DMS79 (cell line): ENCODE measurements around the gene KCNQ5.
"Not testable (repeated sequence)": the region's sequence is repeated elsewhere in the genome, so short reads cannot be mapped to it uniquely, and the experiment has no call there.

Experiments used
- DNase-seq: peaks from one replicate; lab custom pipeline; 2025; lab: John Stamatoyannopoulos, UW

KCNQ5 gene

DNA sequence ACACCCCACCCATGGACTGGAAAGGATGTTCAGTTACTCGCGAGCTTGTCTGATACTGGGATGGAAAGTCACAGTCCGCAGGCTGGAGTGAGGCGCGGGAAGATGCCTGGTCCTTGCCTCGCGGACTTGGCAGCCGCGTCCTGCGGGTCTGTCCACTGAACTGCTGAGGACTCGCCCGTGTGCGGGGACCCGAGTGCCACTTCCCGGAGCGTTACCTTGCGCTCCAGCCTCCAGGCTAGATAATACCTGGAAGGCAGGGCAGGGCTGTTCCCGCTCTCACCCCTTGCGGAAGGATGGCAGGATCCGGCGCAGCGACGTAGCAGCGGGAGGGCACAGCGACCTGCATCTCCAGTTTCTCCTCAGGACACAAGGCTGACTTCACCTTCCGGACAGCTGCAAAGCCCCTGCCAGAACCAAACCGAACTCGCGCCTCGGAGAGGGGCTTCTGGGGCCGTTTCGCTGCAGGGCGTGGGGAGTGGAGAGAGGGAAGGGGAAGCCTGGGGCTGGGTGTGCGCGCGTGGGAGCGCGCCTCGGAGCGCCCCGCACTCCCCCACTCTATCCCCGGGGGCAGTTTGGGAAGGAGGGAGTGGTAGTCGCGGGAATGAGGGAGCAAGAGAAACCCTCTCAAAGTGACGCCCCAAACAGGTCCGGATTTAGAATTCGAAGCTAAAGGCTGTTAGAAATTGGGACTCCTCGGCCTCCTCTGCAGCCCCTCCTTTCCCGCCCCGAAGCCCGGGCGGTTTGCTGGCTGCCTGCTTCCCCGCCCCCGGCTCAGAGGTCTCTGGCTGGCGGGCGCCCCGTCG is at the start of gene KCNQ5:
TSS of gene KCNQ5 (plus strand) at position 774 of the 803 bp plus-strand sequence.
- DNase-seq = no peak

DNA sequence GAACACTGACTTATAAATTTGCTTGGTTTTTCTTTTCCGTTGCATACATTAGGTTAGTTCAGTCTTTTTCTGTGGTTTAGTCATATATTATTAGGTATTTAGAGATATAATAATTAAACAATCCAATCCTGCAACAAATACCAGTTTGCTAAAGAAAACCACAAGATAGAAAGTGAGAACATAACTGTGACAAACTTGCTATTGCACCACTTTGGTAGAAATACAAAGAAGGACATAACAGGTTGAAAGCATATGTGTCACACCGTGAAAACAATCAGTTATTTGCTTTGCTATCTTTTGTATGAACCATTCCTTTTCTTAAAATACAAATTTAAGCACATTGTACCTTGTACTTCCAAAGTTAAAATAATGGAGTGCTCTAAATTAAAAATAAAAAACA is 42.0 kb upstream of the KCNQ5 start:
- DNase-seq = no peak

DNA sequence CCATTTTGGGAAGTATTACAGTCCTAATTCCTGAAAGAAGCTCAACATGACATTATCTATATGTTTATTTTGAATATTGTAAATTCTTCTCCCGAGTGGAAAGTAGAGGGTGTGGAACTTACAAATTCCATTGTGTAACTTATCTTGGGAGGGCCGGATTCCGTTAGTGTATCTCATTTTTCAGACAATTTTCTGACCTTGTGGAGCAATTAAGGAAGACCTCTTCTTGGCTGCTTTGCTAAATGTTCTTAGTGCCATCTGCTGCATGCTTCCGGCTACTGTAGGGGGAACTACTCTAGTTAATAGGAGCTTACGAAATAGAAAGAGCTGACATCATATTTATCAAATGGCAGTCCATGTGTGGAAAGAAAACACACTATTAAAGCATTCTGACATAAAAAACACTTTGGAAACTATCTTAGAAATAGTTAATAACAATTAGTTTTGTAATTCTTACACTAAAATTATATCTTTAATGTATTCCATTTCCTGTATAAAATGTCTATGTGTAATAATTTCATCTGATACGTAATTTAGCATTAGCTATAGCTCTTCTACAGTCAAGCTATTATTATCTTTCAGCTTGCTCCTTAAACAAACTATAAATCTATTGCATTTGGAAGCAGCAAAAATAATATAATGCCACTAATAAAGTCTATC is 41.5 kb upstream of the KCNQ5 start:
- DNase-seq = no peak

DNA sequence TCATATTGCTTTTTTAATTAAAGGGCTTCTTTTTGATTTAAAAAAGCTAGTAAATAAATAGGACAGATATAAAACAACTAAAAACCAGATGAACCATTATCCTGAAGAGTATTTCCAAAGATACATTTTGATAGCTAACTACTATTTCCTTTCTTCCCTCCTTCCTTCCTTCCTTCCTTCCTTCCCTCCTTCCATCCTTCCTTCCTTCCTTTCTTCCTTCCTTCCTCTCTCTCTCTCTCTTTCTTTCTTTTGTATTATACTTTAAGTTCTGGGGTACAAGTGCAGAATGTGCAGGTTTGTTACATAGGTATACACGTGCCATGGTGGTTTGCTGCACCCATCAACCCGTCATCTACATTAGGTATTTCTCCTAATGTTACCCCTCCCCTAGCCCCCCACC is 40.9 kb upstream of the KCNQ5 start:
- not testable (repeated sequence) for DNase-seq

DNA sequence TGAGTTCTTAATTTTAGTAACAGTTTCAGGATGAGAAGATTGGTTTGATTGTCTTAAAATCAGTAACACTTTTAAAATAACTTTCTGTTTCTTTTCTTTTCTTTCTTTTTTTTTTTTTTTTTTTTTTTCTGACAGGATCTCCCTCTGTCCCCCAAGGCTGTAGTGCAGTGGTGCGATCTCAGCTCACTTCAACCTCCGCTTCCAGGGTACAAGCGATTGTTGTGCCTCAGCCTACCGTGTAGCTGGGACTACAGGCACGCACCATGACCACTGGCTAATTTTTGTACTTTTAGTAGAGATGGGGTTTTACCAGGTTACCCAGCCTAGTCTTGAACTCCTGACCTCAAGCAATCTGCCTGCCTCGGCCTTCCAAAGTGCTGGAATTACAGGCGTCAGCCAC is 33.7 kb upstream of the KCNQ5 start:
- no peak for DNase-seq

DNA sequence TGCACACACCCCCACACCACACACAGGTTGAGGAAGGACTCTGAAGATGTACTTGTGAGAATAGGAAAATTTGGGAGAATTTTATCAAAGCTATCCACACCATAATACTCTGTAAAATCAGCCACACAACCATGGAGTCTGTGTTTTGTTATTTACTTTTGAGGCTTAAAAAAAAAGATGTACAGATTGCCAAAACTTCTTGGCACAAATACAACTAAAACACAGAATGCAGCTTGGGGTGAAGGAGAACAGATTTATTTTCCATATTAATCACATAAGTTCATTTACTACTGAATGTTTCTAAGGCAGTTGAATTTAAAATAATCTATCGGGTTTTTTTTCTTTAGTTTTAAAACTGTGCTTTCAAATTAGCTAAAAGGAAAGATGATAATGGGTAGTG is 32.8 kb upstream of the KCNQ5 start:
- DNase-seq = no peak

DNA sequence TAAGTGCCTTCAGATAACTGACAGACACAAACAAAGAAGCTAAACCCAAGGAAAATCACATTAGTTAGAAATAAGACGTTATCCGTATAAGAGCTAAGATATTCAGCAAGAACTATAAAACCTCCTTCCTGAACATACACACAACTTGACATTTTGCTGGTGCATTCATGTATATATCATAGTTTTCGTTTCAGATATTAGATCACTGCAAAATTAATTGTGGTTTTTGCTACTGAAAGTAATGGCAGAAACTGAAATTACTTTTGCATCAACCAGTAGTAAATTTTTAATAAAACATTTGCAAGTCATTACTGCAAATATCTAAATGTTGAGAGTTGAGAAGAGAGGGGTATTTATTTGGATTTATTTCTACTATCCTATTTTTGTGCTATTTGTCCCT is 26.1 kb upstream of the KCNQ5 start:
- DNase-seq = no peak

DNA sequence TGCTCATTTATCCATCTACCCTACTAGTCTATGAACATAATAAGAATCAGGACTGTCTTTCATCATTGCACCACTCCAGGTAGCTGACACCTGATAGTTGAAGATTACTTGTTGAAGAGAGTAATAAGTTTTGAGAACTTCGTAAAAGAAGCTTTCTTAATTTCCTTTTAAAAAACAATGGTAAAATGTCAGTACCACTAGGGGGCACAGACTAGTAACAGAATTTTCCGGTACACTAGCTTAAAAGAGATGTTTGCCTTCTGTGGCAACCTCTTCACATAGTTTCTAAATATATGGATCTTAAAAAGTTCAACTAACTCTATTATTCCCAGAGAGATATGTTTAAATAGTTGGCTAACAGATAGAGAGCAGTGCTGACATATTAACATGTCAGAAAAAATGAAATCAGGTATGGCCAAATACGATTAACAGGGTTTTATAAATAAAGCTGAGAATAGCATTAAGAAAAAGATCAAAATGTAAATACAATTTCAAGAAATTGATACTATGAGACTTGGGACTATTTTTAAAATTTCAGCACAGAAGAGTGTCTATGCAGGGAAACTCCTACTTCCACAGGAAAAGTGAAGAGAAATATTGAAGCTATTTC is 5.4 kb upstream of the KCNQ5 start:
- no peak for DNase-seq

DNA sequence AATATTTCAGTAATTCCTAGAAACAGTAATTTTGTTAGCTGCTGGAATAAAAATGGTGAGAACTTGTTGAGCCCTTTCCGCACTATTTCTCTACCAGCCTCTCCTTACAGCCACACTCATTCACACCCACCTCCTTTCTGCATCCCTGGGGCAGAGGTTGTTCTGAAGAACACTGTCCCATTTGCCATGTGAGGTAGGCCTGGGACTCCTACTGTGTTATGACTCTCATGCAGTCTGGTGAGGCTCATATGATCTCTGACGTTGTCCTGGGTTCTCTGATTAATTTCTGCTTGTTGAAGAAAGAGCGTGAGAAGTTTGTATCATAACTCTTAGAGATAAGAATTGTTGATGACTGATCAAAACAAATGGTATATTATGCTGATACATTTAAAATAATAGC is 4.1 kb upstream of the KCNQ5 start:
- no peak for DNase-seq

DNA sequence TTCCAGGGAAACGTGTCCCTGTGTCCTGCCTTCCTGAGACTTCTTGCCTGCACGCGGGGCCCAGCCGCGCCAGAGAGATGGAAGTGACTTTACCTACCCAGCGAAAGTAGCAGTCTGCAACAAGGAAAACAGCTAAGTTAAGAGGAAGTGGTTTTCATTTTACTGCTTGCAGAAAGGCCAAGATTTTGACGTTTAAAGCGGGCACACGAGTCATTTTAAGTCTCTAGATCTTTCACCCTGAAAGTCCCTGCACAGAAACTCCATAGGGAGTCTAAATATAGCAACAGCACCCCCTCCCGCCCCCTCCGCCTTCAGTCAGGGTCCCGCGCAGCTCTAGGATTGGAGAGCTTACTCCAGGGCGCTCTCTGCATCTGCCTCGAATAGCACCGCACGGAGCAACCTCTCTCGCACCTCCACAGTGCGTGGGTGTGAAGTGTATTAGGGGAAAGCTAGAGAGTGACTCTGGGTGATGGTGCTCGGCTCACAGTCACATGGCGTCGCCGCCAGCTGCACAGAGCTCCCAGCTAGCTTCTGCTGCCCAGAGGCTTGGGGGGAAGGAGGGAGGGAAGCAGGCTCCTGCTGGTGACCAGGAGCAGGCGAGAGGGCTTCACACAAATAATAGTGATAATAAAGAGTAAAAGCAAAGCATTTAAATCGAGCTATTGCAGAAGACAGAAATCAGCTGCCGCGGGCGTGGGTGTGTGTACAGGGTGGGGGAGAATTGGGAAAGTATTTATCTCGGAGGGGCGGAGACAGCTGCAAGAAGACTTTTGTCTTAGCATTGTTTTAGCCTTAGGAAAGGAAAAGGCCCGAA is 1.8 kb upstream of the KCNQ5 start:
- DNase-seq = no peak

DNA sequence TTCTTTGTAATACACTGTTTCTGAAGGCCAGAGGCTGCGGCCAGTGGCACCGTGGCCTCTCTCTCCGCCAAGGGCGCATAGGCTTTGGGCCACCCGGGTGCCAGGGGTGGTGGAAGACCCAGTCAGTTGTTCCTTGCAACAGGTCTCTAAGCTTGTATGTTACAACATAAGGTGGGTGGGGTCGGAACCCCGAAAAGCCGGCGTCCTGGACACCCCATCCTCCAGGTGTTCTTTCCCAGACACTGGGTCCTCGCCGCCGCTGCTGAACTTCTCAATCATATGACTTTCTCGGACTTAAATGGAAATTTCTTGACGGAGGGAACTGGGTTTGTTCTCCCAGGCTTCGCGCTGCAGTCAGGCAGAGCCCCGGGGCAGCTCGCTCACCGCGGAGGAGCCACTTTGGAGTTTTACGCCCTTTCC is 983 bp upstream of the KCNQ5 start:
- no peak for DNase-seq

DNA sequence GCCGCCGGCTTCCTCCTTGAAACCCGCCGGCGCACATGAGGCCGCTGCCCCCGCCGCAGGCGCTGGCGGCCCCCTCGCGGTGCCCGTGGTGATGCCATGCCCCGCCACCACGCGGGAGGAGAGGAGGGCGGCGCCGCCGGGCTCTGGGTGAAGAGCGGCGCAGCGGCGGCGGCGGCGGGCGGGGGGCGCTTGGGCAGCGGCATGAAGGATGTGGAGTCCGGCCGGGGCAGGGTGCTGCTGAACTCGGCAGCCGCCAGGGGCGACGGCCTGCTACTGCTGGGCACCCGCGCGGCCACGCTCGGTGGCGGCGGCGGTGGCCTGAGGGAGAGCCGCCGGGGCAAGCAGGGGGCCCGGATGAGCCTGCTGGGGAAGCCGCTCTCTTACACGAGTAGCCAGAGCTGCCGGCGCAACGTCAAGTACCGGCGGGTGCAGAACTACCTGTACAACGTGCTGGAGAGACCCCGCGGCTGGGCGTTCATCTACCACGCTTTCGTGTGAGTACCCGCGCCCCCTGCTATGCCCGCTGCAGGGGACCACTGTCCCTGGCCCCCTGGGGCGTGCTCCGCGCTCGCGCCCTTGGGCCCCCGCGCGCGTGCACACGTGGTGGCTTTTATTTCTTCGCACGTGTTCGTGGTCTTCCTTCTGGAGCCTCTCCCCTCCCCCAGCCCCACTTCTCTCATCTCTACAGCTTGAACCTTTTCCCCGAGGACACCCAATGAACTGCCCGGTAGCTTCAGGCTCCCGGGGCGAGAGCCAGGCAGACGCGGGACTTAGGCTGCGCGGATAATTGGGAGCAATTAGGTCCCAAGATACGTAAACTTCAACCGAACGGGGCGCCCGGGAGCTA is 453 bp downstream of the KCNQ5 start:
- no peak for DNase-seq

DNA sequence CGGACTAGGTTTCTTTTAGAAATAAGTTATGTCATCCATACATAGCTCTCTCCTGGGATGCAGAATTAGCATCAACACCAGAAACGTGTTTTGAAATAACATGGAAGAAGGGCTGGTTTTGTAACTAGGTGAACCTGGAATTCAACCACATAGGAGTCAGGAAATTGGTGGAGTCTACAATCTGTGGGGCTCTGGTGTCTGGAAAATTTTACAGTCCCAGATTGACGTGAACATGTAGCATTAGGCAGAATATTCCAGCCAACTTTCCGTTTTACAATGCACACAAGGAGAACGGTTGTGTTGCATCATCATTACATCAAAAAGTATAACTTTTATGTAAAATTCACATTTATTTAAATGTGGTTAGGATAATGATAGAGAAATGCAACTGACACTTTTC is 1.9 kb downstream of the KCNQ5 start:
- no peak for DNase-seq

DNA sequence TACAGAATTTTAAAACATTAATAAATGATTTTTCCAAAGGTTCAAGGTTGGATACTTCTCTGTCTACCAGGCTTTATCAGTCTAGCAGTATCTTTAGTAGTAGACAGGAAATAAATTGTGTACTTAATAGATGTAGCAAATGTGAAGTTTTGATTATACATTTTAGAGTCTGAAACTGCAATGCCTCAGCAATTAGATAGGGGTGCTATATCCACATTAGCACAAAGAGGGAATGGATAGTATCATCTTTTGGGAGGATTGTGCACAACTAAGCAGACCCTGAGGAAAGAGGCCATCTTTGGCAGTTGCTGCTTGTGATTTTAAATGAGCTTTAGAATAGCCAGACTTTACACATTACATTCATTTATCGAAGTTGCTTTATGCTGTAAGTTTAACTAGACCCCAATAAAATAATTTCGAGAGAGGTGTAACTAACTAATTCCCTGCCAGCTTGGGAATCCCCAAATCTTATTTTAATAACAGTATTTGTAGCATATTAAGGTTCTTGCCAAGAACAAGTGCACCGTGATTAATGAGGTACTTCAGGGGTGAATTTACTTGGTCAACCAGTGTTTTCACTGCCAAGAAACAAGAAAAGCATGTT is 2.8 kb downstream of the KCNQ5 start:
- no peak for DNase-seq

DNA sequence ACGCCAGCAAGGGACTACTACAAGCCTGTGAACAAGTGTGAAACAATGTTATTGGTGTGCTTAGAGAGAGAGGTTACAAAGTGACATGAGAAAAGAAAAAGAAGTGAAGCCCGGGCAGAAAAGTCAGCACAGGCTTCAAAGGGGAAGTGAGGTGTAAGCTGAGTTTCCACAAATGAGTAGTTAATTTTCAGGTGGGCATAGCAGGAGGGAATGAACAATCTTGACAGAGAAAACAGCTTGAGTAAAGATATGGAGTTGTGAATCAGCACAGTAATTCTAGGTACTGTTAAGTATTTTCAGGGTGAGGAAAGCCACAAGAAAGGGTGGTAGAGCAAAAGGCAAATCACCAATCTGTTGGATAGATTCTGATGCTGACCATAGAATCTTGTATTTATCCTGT is 4.3 kb downstream of the KCNQ5 start:
- no peak for DNase-seq

DNA sequence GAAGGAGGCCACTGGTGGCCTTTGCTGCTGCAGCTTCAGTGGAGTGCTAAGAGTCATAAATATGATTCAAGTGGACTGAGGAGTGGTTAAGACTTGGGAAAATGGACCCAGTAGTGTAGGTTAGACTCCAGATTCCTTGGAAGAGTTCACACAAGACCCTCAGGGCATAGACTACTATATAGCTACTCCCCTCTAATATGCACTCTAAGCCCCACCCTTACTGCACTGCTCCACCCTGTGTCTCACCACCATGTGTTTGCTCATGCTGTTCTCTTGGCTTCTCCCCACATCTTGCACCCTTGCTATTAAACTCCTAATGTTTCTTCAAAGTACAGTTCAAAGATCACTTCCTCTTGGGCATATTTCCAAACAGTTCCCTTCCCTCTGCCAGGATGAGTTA is 5.7 kb downstream of the KCNQ5 start:
- no peak for DNase-seq

DNA sequence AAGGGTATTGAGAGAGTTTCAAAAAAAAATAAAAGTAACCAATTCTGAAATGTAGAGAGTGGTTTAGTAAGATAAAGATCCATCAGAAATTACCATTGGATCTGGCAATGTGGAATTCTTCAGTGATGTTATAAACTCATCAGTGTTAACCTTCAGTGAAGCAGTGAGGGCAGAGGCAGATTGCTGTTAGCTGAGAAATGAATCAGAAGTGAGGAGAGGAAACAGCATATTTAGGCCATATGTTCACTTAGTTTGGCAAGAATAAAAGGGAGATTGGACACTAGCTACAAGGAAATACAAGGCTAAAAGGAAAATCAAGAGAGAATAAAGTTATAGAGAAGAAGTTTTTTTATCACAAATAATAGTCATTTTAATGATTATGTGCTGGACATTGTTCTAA is 9.6 kb downstream of the KCNQ5 start:
- DNase-seq = no peak

DNA sequence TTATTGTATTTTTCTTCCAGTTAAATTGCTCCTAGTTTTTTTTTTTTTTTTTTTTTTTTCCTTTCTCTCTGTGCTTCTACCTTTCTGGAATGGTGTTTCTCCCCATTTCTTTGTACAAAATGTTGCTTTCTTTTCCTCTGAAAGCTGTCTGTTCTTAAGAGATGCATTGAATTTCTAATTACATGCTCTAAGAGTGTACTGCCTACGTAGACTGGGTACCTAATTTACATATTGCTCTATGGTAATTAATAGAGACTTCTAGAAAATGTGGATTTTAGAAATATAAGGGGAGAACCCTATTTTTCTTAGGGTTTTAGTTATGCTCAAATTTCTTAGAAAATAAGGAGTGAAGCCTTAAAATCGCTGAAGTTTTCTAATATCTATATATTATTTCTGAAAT is 13.8 kb downstream of the KCNQ5 start:
- DNase-seq = no peak

DNA sequence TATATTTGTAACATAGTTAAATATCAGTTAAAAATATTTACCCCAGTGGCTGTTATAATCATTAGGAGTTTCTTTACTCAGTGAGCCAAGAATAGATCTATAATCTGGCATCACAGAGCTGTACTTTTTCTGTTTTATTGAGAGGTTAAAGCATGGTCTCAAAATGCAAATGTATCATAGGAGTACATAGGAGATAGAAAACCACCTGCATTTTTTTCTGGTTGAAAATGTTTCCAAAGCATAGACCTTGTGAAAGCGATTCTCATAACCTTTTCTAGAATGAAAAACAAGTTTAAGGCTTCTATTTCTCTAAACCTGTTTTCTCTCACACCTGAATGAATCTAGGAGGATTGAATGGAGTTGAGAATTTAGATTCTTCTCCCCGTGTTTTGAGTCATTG is 14.4 kb downstream of the KCNQ5 start:
- DNase-seq = no peak

DNA sequence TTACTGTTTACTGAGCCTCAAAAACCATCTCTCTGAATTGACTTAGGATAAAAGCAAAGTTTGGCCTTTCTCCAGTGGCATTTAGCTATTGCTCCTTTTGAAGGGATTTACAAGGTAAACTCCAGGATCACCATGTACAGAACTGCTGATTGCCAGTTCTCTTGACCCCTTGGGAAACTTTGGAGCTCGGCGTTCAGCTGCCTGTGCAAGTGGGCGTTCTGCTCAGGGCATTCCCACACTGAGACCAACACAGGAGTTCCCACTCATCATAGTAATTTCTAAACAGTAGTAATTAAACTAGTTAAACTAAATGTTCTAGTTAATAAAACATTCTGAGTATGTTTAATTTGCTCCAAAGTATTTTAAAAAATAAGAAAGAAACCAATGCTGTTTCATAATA is 14.9 kb downstream of the KCNQ5 start:
- DNase-seq = no peak

DNA sequence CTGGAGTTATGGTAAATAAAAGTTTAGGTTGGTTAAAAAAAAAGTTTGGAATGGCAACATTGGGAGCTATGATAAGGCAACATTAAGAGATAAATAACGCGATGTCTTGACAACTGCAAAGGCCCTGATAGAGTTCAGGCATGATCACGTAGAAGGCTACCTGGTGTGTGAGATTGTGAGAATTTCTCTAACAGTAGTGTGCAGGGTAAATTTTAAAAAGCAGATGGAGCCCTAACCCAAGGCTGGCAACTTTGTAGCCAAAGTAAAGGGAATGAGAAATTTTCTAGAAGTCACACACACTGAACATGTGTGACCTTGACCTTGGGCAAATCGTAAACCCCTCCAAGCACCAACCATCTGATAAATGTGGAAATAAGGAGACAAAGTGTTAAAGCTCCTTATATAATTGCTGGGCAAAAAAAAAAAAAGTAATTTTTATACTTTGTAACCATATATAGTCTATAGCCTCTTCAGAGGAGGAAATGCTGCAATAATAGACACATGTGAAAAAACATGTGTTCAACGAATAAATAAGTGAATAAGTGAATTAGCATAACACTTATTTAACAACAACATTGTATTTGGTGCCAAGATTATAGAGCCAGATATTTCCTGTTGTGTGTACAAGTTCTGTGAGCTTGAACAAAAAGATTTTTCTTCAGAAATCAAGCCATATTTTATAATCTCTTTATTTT is 18.2 kb downstream of the KCNQ5 start:
- no peak for DNase-seq
